Small intestine (tissue), 7 donors: Measurements from ENCODE around the gene PALS2. TPM values are rescaled to one million over a fixed set of nuclear protein-coding genes. Genes with fewer than 3 reads are reported as not detected.

ENCODE experiments used
- DNase-seq, 2 donors: peaks; one replicate each; pipeline versions ENCODE4 v3.0.0 to v3.0.0-alpha.2; 2013
- FAIRE-seq: peaks from 2 replicates; lab custom pipeline; 2012; peaks lifted over from hg19 to GRCh38; lab: Jason Lieb, UNC
- H3K27ac ChIP-seq, 3 donors: one replicate each; pipeline ENCODE4 v1.5.1; 2013; ENCODE audit warnings: low read length in 2 of 3, mild to moderate bottlenecking in 2 of 3, control low read depth in 1 of 3, inconsistent platforms in 1 of 3, low read depth in 1 of 3, moderate library complexity in 1 of 3
- H3K27me3 ChIP-seq, 3 donors: one replicate each; pipeline ENCODE4 v1.6.1; 2013; ENCODE audit warnings: low read length in 3 of 3, inconsistent platforms in 1 of 3; ENCODE audit not compliant: control insufficient read depth in 3 of 3, insufficient read depth in 3 of 3
- H3K36me3 ChIP-seq, 3 donors: one replicate each; pipeline ENCODE4 v1.6.1; 2013; ENCODE audit warnings: low read length in 3 of 3, inconsistent platforms in 1 of 3, low read depth in 1 of 3, mild to moderate bottlenecking in 1 of 3, moderate library complexity in 1 of 3; ENCODE audit not compliant: control insufficient read depth in 3 of 3, insufficient read depth in 2 of 3
- H3K4me1 ChIP-seq, 3 donors: one replicate each; pipeline ENCODE4 v1.6.1; 2013; ENCODE audit warnings: low read length in 2 of 3, inconsistent platforms in 1 of 3, low read depth in 1 of 3, mild to moderate bottlenecking in 1 of 3, moderate library complexity in 1 of 3; ENCODE audit not compliant: control insufficient read depth in 3 of 3, insufficient read depth in 2 of 3
- H3K4me3 ChIP-seq, 3 donors: one replicate each; pipeline ENCODE4 v1.5.1; 2013; ENCODE audit warnings: low read length in 3 of 3, control low read depth in 1 of 3, inconsistent platforms in 1 of 3, low read depth in 1 of 3, mild to moderate bottlenecking in 1 of 3, moderate library complexity in 1 of 3
- H3K9me3 ChIP-seq, 2 donors: one replicate each; pipeline ENCODE4 v1.6.1; 2013; ENCODE audit warnings: low read depth in 1 of 2, low read length in 1 of 2; ENCODE audit not compliant: control insufficient read depth in 2 of 2, insufficient read depth in 1 of 2
- WGBS, 3 donors: extraction: QIAGEN DNeasy Blood & Tissue Kit; methylation state at CpG; one replicate each; pipeline ENCODE4 v1.1.7; 2013; 5-methylcytosine and 5-hydroxymethylcytosine counted together
- polyA plus RNA-seq, 4 donors: library from polyadenylated mRNA; stranded (reverse) in 3 of 4; unstranded in 1 of 4; fragments of 200-250 nt in 3 of 4; fragments of 120-200 nt in 1 of 4; gene quantifications; one replicate each; pipeline versions ENCODE4 v1.2.1 to v1.2.3, GENCODE V29; 2013
- donor health status: healthy with polysubstance abuse.
- donor health status: control.
- donor health status: control.
- donor health status: Bipolar disorder and iron deficiency.
- donor health status: healthy.

PALS2 gene
- polyA plus RNA-seq, 4 donors = 1.6 to 36.4 (median 2.6) TPM

- H3K4me3 ChIP-seq = no peak overlapping the region
- DNase-seq (no peak), FAIRE-seq (no peak)
- no peaks in the 10 kb centered on the region for H3K36me3 ChIP-seq
- no peak overlapping the region for H3K27ac ChIP-seq
- no peaks in the 10 kb centered on the region for H3K4me1 ChIP-seq
- 90 to 96% (median 95%) methylated on average over 3 of the region's 3 CpGs for WGBS, 3 donors
- no peaks in the 10 kb centered on the region for H3K27me3 ChIP-seq
- peaks cover 0 to 15% of the 10 kb centered on the region in 2 donors for H3K9me3 ChIP-seq
Observed at GRCh38 chr7:24619978-24620377, 46.7 kb downstream of the PALS2 start.

- DNase-seq (no peak), FAIRE-seq (no peak)
- 69 to 88% (median 81%) methylated on average over 1 of the region's 1 CpG for WGBS, 3 donors
- Histone ChIP-seq H3K27ac (no peak overlapping the region), H3K9me3 (peaks cover 0 to 11% of the 10 kb centered on the region in 2 donors), H3K4me3 (no peak overlapping the region), H3K4me1 (no peaks in the 10 kb centered on the region), H3K27me3 (no peaks in the 10 kb centered on the region), H3K36me3 (no peaks in the 10 kb centered on the region)
Observed at GRCh38 chr7:24622646-24623182, 49.5 kb downstream of the PALS2 start.

Other genes with a start within 250 kb of the PALS2 start
- 100 to 1,000 TPM in 2 of 4 donors, 10 to 100 TPM in 1, 1 to 10 TPM in 1; 4.0 to 118 (median 89.6) TPM for gene GSDME, start 184.0 kb downstream of the PALS2 start, polyA plus RNA-seq